PFSK-1 (cell line): ENCODE results near the gene CIB1.

Source experiments
- FOXP2 ChIP-seq: optimal IDR thresholded peaks from 2 replicates; pipeline ENCODE3; 2011; ENCODE audit warnings: borderline replicate concordance, control low read depth, inconsistent platforms; ENCODE audit not compliant: insufficient read depth; ENCODE audit errors: extremely low read length, extremely low read depth
- SIN3A ChIP-seq: IDR thresholded peaks from 2 replicates; pipeline ENCODE4 v1.6.1; 2012; ENCODE audit warnings: mild to moderate bottlenecking, low read length, moderate library complexity, borderline replicate concordance; ENCODE audit not compliant: insufficient read depth
- TAF1 ChIP-seq: IDR thresholded peaks from 2 replicates; pipeline ENCODE4 v1.6.1; 2012; ENCODE audit warnings: low read length, control low read depth, borderline replicate concordance; ENCODE audit not compliant: insufficient read depth
- TF ChIP-seq, protein P1 (sequence below), 2 experiments: IDR thresholded peaks; 2 replicates each; pipeline versions ENCODE4 v1.6.1 to v1.8.0; 2011 to 2012; ENCODE audit warnings: low read depth in 2 of 2, low read length in 2 of 2, control low read depth in 1 of 2, inconsistent platforms in 1 of 2, mild to moderate bottlenecking in 1 of 2, moderate library complexity in 1 of 2; ENCODE audit not compliant: insufficient read depth in 1 of 2

DNA sequence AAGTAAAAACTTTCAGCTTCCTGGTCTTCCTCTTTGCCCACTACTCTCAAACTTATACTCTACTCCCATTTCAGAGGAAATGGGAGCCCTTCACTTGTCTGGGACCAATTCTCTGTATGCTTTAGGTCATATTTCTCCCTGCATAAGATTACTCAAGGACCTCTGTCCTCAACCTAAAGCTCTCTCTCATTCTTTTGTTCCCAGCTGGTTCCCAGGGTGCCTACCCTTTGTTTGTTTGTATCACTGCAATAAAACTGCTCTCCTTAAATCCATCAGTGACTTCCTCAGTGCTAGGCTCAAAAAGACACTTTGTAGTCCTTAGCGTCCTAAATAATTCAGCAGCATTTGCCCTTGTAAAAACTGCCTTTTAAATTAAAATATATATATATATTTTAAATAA is 34.7 kb upstream of the CIB1 start:
- TF ChIP-seq SIN3A: no peak
- no peak for TF ChIP-seq TAF1
- TF ChIP-seq, protein P1, sequence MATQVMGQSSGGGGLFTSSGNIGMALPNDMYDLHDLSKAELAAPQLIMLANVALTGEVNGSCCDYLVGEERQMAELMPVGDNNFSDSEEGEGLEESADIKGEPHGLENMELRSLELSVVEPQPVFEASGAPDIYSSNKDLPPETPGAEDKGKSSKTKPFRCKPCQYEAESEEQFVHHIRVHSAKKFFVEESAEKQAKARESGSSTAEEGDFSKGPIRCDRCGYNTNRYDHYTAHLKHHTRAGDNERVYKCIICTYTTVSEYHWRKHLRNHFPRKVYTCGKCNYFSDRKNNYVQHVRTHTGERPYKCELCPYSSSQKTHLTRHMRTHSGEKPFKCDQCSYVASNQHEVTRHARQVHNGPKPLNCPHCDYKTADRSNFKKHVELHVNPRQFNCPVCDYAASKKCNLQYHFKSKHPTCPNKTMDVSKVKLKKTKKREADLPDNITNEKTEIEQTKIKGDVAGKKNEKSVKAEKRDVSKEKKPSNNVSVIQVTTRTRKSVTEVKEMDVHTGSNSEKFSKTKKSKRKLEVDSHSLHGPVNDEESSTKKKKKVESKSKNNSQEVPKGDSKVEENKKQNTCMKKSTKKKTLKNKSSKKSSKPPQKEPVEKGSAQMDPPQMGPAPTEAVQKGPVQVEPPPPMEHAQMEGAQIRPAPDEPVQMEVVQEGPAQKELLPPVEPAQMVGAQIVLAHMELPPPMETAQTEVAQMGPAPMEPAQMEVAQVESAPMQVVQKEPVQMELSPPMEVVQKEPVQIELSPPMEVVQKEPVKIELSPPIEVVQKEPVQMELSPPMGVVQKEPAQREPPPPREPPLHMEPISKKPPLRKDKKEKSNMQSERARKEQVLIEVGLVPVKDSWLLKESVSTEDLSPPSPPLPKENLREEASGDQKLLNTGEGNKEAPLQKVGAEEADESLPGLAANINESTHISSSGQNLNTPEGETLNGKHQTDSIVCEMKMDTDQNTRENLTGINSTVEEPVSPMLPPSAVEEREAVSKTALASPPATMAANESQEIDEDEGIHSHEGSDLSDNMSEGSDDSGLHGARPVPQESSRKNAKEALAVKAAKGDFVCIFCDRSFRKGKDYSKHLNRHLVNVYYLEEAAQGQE (IDR thresholded peaks at IDR 0.05; ENCODE audit: insufficient read depth in 1 of 2, low read depth in 2 of 2, low read length in 2 of 2): no peak
- no peak for TF ChIP-seq FOXP2
